ENCODE data around the gene TMEM52B.

- TF ChIP-seq CTCF (IDR thresholded peaks at IDR 0.05; ENCODE audit: low read length) (no peak), EZH2 (optimal IDR thresholded peaks at IDR 0.05; ENCODE audit: low read depth, low read length) (no peak), EZH2phosphoT487 (IDR thresholded peaks at IDR 0.05; ENCODE audit: low read length) (no peak)
Observed at GRCh38 chr12:10186299-10186698, 7.5 kb downstream of the TMEM52B start.

Data from MM.1S (cell line).